T1000 (cell line): ENCODE results near the gene IL21R.
"Not testable (repeated sequence)": the region's sequence is repeated elsewhere in the genome, so short reads cannot be mapped to it uniquely, and the experiment has no call there.

ENCODE experiments used
- DNase-seq: peaks from one replicate; lab custom pipeline; 2025; ENCODE audit warnings: mixed read lengths; lab: John Stamatoyannopoulos, UW

The IL21R gene

GRCh38 chr16:27445502-27446175 is 43.7 kb downstream of the IL21R start:
- no peak for DNase-seq

- no peak for DNase-seq
These were observed 44.7 kb downstream of the IL21R start for GRCh38 chr16:27446721-27447120.

- no peak for DNase-seq
These were observed 45.3 kb downstream of the IL21R start for GRCh38 chr16:27447301-27447700.

- no peak for DNase-seq
These were observed 46.8 kb downstream of the IL21R start for GRCh38 chr16:27448532-27449433.

- DNase-seq: no peak
These were observed 47.6 kb downstream of the IL21R start for GRCh38 chr16:27449434-27450195.

- no peak for DNase-seq
These were observed 48.2 kb downstream of the IL21R start for GRCh38 chr16:27450196-27450549.

- DNase-seq: no peak
These were observed 50.9 kb downstream of the IL21R start for GRCh38 chr16:27452569-27453493.

- no peak for DNase-seq
These were observed 51.5 kb downstream of the IL21R start for GRCh38 chr16:27453494-27453825.

GRCh38 chr16:27455700-27456099 is 53.7 kb downstream of the IL21R start:
- no peak for DNase-seq

- not testable (repeated sequence) for DNase-seq
These were observed 55.6 kb downstream of the IL21R start for GRCh38 chr16:27457605-27457900.

GRCh38 chr16:27458258-27458657 is 56.3 kb downstream of the IL21R start:
- DNase-seq: no peak

- DNase-seq: no peak
These were observed 57.2 kb downstream of the IL21R start for GRCh38 chr16:27458987-27459688.

GRCh38 chr16:27460213-27460612 is 58.2 kb downstream of the IL21R start:
- no peak for DNase-seq

GRCh38 chr16:27460663-27461482 is 58.9 kb downstream of the IL21R start:
- DNase-seq: no peak

- no peak for DNase-seq
These were observed 59.7 kb downstream of the IL21R start for GRCh38 chr16:27461483-27462171.

GRCh38 chr16:27462200-27462845 is 60.3 kb downstream of the IL21R start:
- DNase-seq: no peak

- no peak for DNase-seq
These were observed 61.1 kb downstream of the IL21R start for GRCh38 chr16:27462846-27463682.
